K562 (cell line): ENCODE measurements around the gene GRHPR. TPM values are rescaled to one million over a fixed set of nuclear protein-coding genes. Genes with fewer than 3 reads are reported as not detected.
A peak's percentile ranks its signal among the peaks of the same experiment; 100 is the strongest.
"Not testable (repeated sequence)": the region's sequence is repeated elsewhere in the genome, so short reads cannot be mapped to it uniquely, and the experiment has no call there.

ENCODE experiments used
- ATAC-seq: fragments of 200-7000 bp; cut with Tn5 transposase; 3 replicates; pipeline ENCODE4 v1.9.1; 2020; ENCODE audit warnings: moderate library complexity
- BruUV-seq: library from RNA; stranded (reverse); fragments of 400-500 nt; replicated peaks from 2 replicates; lab custom pipeline; 2021; lab: Mats Ljungman, UMichigan
- CTCF ChIA-PET: fragments of 300-600 bp; formaldehyde crosslinking; extraction: SDS; loops from one replicate; lab custom pipeline; 2021; ENCODE audit warnings: low intra/inter-chr PET ratio; lab: Yijun Ruan, JAX
- POLR2A ChIA-PET: fragments of 300-600, 350-650 bp; sonication (Branson Sonifier 250); formaldehyde crosslinking; extraction: SDS; loops from one replicate; lab custom pipeline; 2021; ENCODE audit warnings: antibody characterized with exemption, inconsistent platforms; lab: Yijun Ruan, JAX
- DNase-seq, 4 experiments: peaks; one replicate each; pipeline versions ENCODE4 v3.0.0 to v3.0.0-alpha.2; 2011 to 2018; ENCODE audit warnings: low spot score in 3 of 4, mixed read lengths in 3 of 4; ENCODE audit errors: extremely low read depth in 1 of 4
- FAIRE-seq: peaks from 2 replicates; lab custom pipeline; 2011; peaks lifted over from hg19 to GRCh38; lab: Jason Lieb, UNC
- H2AFZ ChIP-seq: 2 replicates; pipeline ENCODE4 v1.6.0; 2011; ENCODE audit warnings: low read depth, low read length, control low read depth, inconsistent platforms
- H3K27ac ChIP-seq: fragments of 200-600 bp; 3 replicates; pipeline ENCODE4 v1.8.0; 2011; ENCODE audit warnings: low read depth, mild to moderate bottlenecking, control low read depth, inconsistent platforms, low read length, moderate library complexity, mixed read lengths; ENCODE audit errors: extremely low read depth
- H3K27me3 ChIP-seq, 2 experiments: fragments of 300-600 bp in 1 of 2; 2 replicates in 1 of 2; 3 replicates in 1 of 2; pipeline versions ENCODE4 v1.6.0 to v1.8.0; 2011; ENCODE audit warnings: inconsistent platforms in 2 of 2, low read length in 2 of 2, mild to moderate bottlenecking in 1 of 2, mixed read lengths in 1 of 2, moderate library complexity in 1 of 2; ENCODE audit not compliant: control insufficient read depth in 2 of 2, insufficient read depth in 2 of 2
- H3K36me3 ChIP-seq: fragments of 300-600 bp; 3 replicates; pipeline ENCODE4 v1.8.0; 2011; ENCODE audit warnings: mild to moderate bottlenecking, low read length, inconsistent platforms; ENCODE audit not compliant: control insufficient read depth, insufficient read depth
- H3K4me1 ChIP-seq, 2 experiments: fragments of 200-600 bp in 1 of 2; replicated peaks in 1 of 2; 2 replicates in 1 of 2; 3 replicates in 1 of 2; pipeline versions ENCODE4 v1.5.1 to v1.8.0; 2011; ENCODE audit warnings: inconsistent platforms in 2 of 2, low read length in 2 of 2, mild to moderate bottlenecking in 1 of 2, mixed read lengths in 1 of 2, moderate library complexity in 1 of 2; ENCODE audit not compliant: control insufficient read depth in 2 of 2, insufficient read depth in 2 of 2
- H3K4me2 ChIP-seq: 2 replicates; pipeline ENCODE4 v1.6.1; 2011; ENCODE audit warnings: low read length, control low read depth, inconsistent platforms, mixed read lengths; ENCODE audit not compliant: insufficient read depth
- H3K4me3 ChIP-seq: fragments of 200-600 bp; sonication (generic), shearing (Covaris generic); 2 replicates; pipeline ENCODE4 v1.5.1; 2016; ENCODE audit warnings: control low read depth, inconsistent platforms
- H3K79me2 ChIP-seq: fragments of 200-600 bp; 3 replicates; pipeline ENCODE4 v1.8.0; 2011; ENCODE audit warnings: low read length, inconsistent platforms; ENCODE audit not compliant: control insufficient read depth, insufficient read depth
- H3K9ac ChIP-seq, 2 experiments: 2 replicates each; pipeline versions ENCODE4 v1.6.0 to v1.6.1; 2011; ENCODE audit warnings: low read depth in 2 of 2, low read length in 2 of 2, control low read depth in 1 of 2, inconsistent platforms in 1 of 2, mild to moderate bottlenecking in 1 of 2, mixed read lengths in 1 of 2; ENCODE audit not compliant: insufficient read depth in 1 of 2
- H3K9me1 ChIP-seq: one replicate; pipeline ENCODE4 v1.6.0; 2011; ENCODE audit warnings: inconsistent platforms, mild to moderate bottlenecking, low read length, moderate library complexity; ENCODE audit not compliant: control insufficient read depth, insufficient read depth
- H3K9me3 ChIP-seq: replicated peaks from 2 replicates; pipeline ENCODE4 v1.5.1; 2011; ENCODE audit warnings: low read depth, low read length, inconsistent platforms; ENCODE audit not compliant: control insufficient read depth, insufficient read depth
- H4K20me1 ChIP-seq: replicated peaks from 2 replicates; pipeline ENCODE4 v1.6.1; 2011; ENCODE audit warnings: low read length, inconsistent platforms, mixed read lengths; ENCODE audit not compliant: control insufficient read depth, insufficient read depth
- ARNT ChIP-seq, 2 experiments: fragments of 450-650 bp; IDR thresholded peaks; 2 replicates each; pipeline ENCODE4 v1.6.1; 2016; ENCODE audit warnings: mild to moderate bottlenecking in 1 of 2
- BCOR ChIP-seq: fragments of 450-650 bp; IDR thresholded peaks from 2 replicates; pipeline ENCODE4 v1.6.1; 2016
- CBX3 ChIP-seq, 2 experiments: IDR thresholded peaks; 1 replicate in 1 of 2; 2 replicates in 1 of 2; pipeline ENCODE4 v1.6.1; 2012; ENCODE audit warnings: inconsistent platforms in 2 of 2, low read length in 2 of 2, borderline replicate concordance in 1 of 2, control low read depth in 1 of 2
- HLTF ChIP-seq: fragments of 450-650 bp; IDR thresholded peaks from 2 replicates; pipeline ENCODE4 v1.6.1; 2016
- RBM25 ChIP-seq: fragments of 200-400 bp; formaldehyde crosslinking; IDR thresholded peaks from 2 replicates; pipeline ENCODE4 v1.6.1; 2018; ENCODE audit warnings: low read length, low read depth, moderate library complexity; ENCODE audit not compliant: severe bottlenecking
- SETDB1 ChIP-seq: IDR thresholded peaks from one replicate; pipeline ENCODE4 v1.6.1; 2012; ENCODE audit warnings: low read length, control low read depth, inconsistent platforms
- SMARCA5 ChIP-seq: fragments of 450-650 bp; IDR thresholded peaks from 2 replicates; pipeline ENCODE4 v1.6.1; 2016
- TCF7L2 ChIP-seq: fragments of 150-350 bp; IDR thresholded peaks from 2 replicates; pipeline ENCODE4 v1.6.1; 2016; ENCODE audit warnings: low read depth, mild to moderate bottlenecking, low read length, moderate library complexity
- TRIM24 ChIP-seq, 2 experiments: fragments of 450-650 bp; IDR thresholded peaks; 2 replicates each; pipeline ENCODE4 v1.6.1; 2016
- TRIM28 ChIP-seq: fragments of 450-650 bp; IDR thresholded peaks from 2 replicates; pipeline ENCODE4 v1.6.1; 2017
- ZNF354B ChIP-seq: fragments of 250-450 bp; sonication (Bioruptor Pico); IDR thresholded peaks from 2 replicates; pipeline ENCODE4 v1.4.0; 2020
- ZNF384 ChIP-seq: IDR thresholded peaks from 2 replicates; pipeline ENCODE4 v1.6.1; 2012; ENCODE audit warnings: low read depth, low read length, improper control_type of control experiment
- ZNF507 ChIP-seq: conservative IDR thresholded peaks from 2 replicates; pipeline ENCODE4 v1.6.1; 2017; ENCODE audit warnings: missing genetic modification characterization, missing compliant biosample characterization
- WGBS: fragments of 100-300 bp; shearing (Covaris generic); methylation state at CpG from one replicate; pipeline ENCODE4 v1.1.6; 2016; ENCODE audit warnings: low coverage, mixed read lengths; ENCODE audit not compliant: insufficient coverage; ENCODE audit errors: missing lambda C conversion rate; 5-methylcytosine and 5-hydroxymethylcytosine counted together
- in situ Hi-C: fragments of 300-500 bp; cut with MboI; formaldehyde crosslinking; loops from 4 replicates; pipeline ENCODE4 v1.15.0; 2018; ENCODE audit warnings: inconsistent platforms, mixed read lengths
- intact Hi-C: fragments of 100-400 bp; cut with micrococcal nuclease; formaldehyde crosslinking; loops from 2 replicates; pipeline ENCODE4 v1.14.2; 2022
- polyA plus RNA-seq, 8 experiments: library from polyadenylated mRNA; depleted of rRNA in 4 of 8; stranded (reverse) in 5 of 8; unstranded in 3 of 8; fragments of >200 nt; fragmentation: Nextera tagmentation in 2 of 8; fragmentation: Illumina TruSeq in 1 of 8; extraction: Ambion mirVana in 2 of 8; extraction: Trizol in 1 of 8; gene quantifications; 2 replicates each; pipeline versions ENCODE4 v1.2.1 to v1.2.3, GENCODE V29; 2011 to 2014; ENCODE audit warnings: inconsistent platforms in 1 of 8, missing spikeins in 1 of 8
- total RNA-seq, 7 experiments: library from RNA; depleted of rRNA in 6 of 7; stranded (reverse); fragments of >200 nt in 6 of 7; fragmentation: Illumina TruSeq in 2 of 7; extraction: Trizol in 2 of 7; gene quantifications; 2 replicates each; pipeline versions ENCODE4 v1.2.1 to v1.2.3, GENCODE V29; 2011 to 2021; ENCODE audit warnings: low replicate concordance in 1 of 7
- TF ChIP-seq, protein P1 (sequence below): fragments of 450-650 bp; conservative IDR thresholded peaks from 2 replicates; pipeline ENCODE4 v1.6.1; 2016; ENCODE audit warnings: missing genetic modification characterization, low read depth, mild to moderate bottlenecking, missing compliant biosample characterization, moderate library complexity
- TF ChIP-seq, protein P2 (sequence below): fragments of 450-650 bp; IDR thresholded peaks from 2 replicates; pipeline ENCODE4 v1.6.1; 2018; ENCODE audit warnings: mild to moderate bottlenecking, low read depth; ENCODE audit not compliant: partially characterized antibody

GRHPR gene
- total and polyA plus RNA-seq, 9 of the 15 experiments (the other 6 are each of a cell fraction or from before 2014, with no cell fraction given): 38.9 to 144 (median 120) TPM

DNA sequence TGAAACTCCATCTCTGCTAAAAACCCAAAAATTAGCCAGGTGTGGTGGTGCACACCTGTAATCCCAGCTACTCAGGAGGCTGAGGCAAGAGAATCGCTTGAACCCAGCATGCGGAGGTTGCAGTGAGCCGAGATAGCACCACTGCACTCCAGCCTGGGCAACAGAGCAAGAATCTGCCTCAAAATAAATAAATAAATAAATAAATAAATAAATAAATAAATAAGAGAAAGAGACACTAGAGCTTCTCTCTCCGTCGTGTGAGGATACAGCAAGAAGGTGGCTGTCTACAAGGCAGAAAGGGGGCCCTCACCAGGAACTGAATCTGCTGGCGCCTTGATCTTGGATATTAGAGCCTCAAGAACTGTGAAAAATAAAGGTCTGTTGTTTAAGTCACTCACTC lies 51.5 kb downstream of the GRHPR start:
- H4K20me1 ChIP-seq, H3K4me1 ChIP-seq, ATAC-seq, FAIRE-seq, H3K9ac ChIP-seq, CTCF ChIA-PET, H3K9me3 ChIP-seq, H3K4me3 ChIP-seq, H3K27me3 ChIP-seq, H3K27ac ChIP-seq, H3K9me1 ChIP-seq, H3K36me3 ChIP-seq, H2AFZ ChIP-seq, BruUV-seq, in situ Hi-C loops, POLR2A ChIA-PET, H3K4me2 ChIP-seq, intact Hi-C loops, DNase-seq, H3K79me2 ChIP-seq: not testable (repeated sequence)
- TF ChIP-seq ZNF507 (tag): peak; percentile 48; the same call in 1 of the 2 replicates
- WGBS: 28% methylated on average over 6 of the region's 6 CpGs

DNA sequence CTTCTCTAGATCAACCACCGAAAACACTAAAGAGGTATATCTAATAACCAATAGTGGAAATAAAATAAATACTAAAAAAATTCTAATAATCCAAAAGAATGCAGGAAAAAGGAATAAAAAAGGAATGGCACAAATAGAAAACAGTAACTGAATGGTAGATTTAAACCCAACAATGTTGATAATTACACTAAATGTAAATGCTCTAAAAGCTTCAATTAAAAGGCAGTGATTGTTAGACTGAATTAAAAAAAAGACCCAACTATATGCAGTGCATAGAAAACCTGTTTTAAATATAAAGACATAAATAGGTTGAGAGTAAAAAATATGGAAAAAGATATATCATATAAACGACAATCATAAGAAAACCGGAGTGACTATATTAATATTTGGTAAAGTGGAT lies 51.9 kb downstream of the GRHPR start:
- FAIRE-seq (no peak), DNase-seq (no peak), ATAC-seq (no peak)
- Histone ChIP-seq H3K4me1 (peaks cover 0 to 6% of the 10 kb centered on the region in 2 experiments; a peak in 4 of 5 replicates), H3K27me3 (peaks cover 7 to 8% of the 10 kb centered on the region in 2 experiments; a peak in 4 of 5 replicates), H3K4me3 (no peak overlapping the region), H3K4me2 (no peak overlapping the region), H3K36me3 (no peaks in the 10 kb centered on the region), H3K79me2 (no peaks in the 10 kb centered on the region), H3K9me1 (no peaks in the 10 kb centered on the region), H4K20me1 (no peaks in the 10 kb centered on the region), H3K9ac (no peak overlapping the region), H2AFZ (no peak overlapping the region), H3K27ac (no peak overlapping the region), H3K9me3 (no peaks in the 10 kb centered on the region; the same call in 1 of the 2 replicates)
- no TSS peak for BruUV-seq
- TF ChIP-seq HLTF: 0 out of 2 replicates have a peak, but pooled peaks have one; percentile 25
- TF ChIP-seq TRIM24 (IDR thresholded peaks at IDR 0.05): peak in 1 of 2 experiments; percentile 49; a peak in 2 of 4 replicates
- TF ChIP-seq, protein P1, sequence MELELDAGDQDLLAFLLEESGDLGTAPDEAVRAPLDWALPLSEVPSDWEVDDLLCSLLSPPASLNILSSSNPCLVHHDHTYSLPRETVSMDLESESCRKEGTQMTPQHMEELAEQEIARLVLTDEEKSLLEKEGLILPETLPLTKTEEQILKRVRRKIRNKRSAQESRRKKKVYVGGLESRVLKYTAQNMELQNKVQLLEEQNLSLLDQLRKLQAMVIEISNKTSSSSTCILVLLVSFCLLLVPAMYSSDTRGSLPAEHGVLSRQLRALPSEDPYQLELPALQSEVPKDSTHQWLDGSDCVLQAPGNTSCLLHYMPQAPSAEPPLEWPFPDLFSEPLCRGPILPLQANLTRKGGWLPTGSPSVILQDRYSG: no peak
- TF ChIP-seq, protein P2, sequence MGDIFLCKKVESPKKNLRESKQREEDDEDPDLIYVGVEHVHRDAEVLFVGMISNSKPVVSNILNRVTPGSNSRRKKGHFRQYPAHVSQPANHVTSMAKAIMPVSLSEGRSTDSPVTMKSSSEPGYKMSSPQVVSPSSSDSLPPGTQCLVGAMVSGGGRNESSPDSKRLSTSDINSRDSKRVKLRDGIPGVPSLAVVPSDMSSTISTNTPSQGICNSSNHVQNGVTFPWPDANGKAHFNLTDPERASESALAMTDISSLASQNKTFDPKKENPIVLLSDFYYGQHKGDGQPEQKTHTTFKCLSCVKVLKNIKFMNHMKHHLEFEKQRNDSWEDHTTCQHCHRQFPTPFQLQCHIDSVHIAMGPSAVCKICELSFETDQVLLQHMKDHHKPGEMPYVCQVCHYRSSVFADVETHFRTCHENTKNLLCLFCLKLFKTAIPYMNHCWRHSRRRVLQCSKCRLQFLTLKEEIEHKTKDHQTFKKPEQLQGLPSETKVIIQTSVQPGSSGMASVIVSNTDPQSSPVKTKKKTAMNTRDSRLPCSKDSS: peak; percentile 78
- 0 out of 2 replicates have a peak, but pooled peaks have one; percentile 54 for TF ChIP-seq SMARCA5
- TF ChIP-seq ZNF384: peak; percentile 18; the same call in 1 of the 2 replicates
- TF ChIP-seq CBX3 (IDR thresholded peaks at IDR 0.05; ENCODE audit: borderline replicate concordance in 1 of 2, low read length in 2 of 2): peak in 1 of 2 experiments; percentile 94; a peak in 2 of 3 replicates
- peak; percentile 98 for TF ChIP-seq ZNF354B
- TF ChIP-seq TCF7L2: no peak
- no peak for TF ChIP-seq SETDB1
- peak in 1 of 2 experiments; percentile 58; a peak in 1 of 4 replicates for TF ChIP-seq ARNT (IDR thresholded peaks at IDR 0.05)
- TF ChIP-seq ZNF507 (tag): peak; percentile 100
- TF ChIP-seq RBM25: peak; percentile 93
- TF ChIP-seq TRIM28: peak; percentile 83
- TF ChIP-seq BCOR: peak; percentile 35; the same call in 1 of the 2 replicates
- intact Hi-C loops: no loop called here
- CTCF ChIA-PET: no interaction called here
- POLR2A ChIA-PET: no interaction called here
- WGBS: 11% methylated on average over 3 of the region's 3 CpGs
- in situ Hi-C loops: no loop called here
